Neuron (in vitro differentiated cells): Measurements from ENCODE around the gene FOXD1.
"Not testable (repeated sequence)": the region's sequence is repeated elsewhere in the genome, so short reads cannot be mapped to it uniquely, and the experiment has no call there.

Experiments used
- H2AFZ ChIP-seq: one replicate; pipeline ENCODE4 v1.6.1; 2013; ENCODE audit warnings: low read depth, mild to moderate bottlenecking, inconsistent platforms, low read length, moderate library complexity
- H3K27me3 ChIP-seq: one replicate; pipeline ENCODE4 v1.6.1; 2013; ENCODE audit warnings: low read length; ENCODE audit not compliant: insufficient read depth
- H3K36me3 ChIP-seq: one replicate; pipeline ENCODE4 v1.6.1; 2013; ENCODE audit warnings: low read length; ENCODE audit not compliant: insufficient read depth
- H3K4me1 ChIP-seq: one replicate; pipeline ENCODE4 v1.6.1; 2013; ENCODE audit warnings: low read length; ENCODE audit not compliant: insufficient read depth
- H3K4me3 ChIP-seq: 2 replicates; pipeline ENCODE4 v1.5.1; 2013; ENCODE audit warnings: mild to moderate bottlenecking, low read length, moderate library complexity
- H3K9me3 ChIP-seq: one replicate; pipeline ENCODE4 v1.6.1; 2013; ENCODE audit warnings: low read length

Gene FOXD1

DNA sequence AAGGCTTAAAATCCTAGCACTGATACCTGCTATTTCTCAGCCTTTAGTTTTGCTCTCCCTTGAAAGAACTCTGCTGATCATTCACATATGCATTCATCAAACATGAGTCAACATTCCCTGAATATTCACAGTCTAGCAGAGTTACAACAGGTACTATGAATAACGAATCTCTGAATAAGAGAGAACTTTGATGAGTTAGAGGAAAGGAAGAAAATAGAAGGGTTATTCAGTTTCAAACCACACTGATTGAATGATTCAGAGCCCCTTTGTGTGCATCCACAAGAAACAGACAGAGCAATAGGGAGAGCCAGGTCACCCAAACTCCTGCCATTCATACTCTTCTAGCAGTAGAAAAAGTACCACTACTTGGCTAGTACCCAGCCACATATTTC lies 36.0 kb downstream of the FOXD1 start:
- Histone ChIP-seq H2AFZ (no peak overlapping the region), H3K36me3 (no peaks in the 10 kb centered on the region), H3K27me3 (peaks cover 21% of the 10 kb centered on the region)

DNA sequence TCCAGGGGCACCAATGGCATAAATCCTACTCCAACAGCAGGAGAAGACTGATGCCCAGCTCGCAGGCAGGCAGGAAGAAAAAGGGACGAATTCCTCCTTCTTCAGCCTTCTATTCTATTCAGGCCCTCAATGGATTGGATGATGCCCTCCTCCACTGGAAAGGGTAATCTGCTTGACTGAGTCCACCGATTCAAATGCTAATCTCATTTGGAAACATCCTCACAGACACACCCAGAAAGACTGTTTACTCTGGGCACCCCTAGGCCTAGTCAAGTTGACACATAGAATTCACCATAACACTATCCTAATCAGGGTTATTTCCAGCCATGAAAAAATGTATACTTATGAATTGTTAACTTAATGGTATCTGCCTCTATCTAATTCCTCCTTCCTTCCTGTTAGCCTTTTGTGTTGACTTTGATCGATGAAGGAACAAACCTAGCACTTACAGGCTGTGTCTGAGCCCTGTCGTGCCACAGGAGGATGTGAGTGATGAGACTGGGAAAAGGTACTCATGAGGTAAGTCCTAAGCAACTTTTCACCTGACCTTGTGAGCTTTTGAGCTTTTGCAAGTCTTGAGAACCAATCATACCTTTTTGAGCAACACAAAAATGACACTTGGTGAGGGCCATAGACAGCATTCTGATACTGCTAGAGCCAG lies 36.5 kb downstream of the FOXD1 start:
- Histone ChIP-seq H2AFZ (no peak overlapping the region), H3K27me3 (peaks cover 16% of the 10 kb centered on the region), H3K9me3 (no peaks in the 10 kb centered on the region), H3K4me3 (no peak overlapping the region), H3K36me3 (no peaks in the 10 kb centered on the region), H3K4me1 (no peaks in the 10 kb centered on the region)

More for the DNA sequence above, 36.0 kb downstream of the FOXD1 start:
- Histone ChIP-seq H3K4me1 (no peaks in the 10 kb centered on the region), H3K4me3 (no peak overlapping the region), H3K9me3 (no peaks in the 10 kb centered on the region)

DNA sequence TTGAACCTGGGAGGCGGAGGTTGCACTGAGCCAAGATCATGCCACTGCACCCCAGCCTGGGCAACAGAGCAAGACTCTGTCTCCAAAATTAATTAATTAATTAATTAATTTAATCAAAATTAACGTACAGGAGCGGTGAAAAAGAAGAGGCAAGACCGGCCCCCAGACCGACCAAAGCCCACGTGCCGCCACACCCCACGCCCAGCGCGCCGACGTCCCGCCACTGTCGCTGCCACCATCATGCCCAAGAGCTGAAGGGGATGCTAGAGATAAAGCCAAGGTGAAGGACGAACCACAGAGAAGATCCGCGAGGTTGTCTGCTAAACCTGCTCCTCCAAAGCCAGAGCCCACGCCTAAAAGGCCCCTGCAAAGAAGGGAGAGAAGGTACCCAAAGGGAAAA lies 38.6 kb downstream of the FOXD1 start:
- not testable (repeated sequence) for H2AFZ ChIP-seq, H3K4me3 ChIP-seq, H3K36me3 ChIP-seq, H3K4me1 ChIP-seq, H3K9me3 ChIP-seq
- peaks cover 10% of the 10 kb centered on the region for H3K27me3 ChIP-seq

DNA sequence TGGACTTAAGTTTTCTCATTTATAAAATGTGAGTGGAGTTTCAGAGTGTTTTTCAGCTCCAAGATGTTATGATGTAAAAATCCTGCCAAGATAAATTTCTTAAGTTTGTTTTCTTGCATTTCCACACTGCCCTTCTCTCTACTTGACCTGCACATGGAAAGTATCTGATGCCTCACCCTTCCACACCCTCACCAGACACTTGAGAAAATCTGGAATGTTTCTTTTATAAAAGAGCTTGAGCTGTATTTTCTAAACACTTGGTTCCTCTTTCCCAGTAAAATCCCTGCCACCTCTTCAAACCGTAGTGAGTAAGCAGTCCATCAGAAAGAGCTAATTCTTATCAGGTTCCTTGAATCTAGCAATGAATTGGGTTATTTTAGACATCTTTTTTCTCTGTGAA lies 42.9 kb downstream of the FOXD1 start:
- H3K27me3 ChIP-seq, result peaks cover 8% of the 10 kb centered on the region
- H3K4me1 ChIP-seq, result no peaks in the 10 kb centered on the region
- H3K36me3 ChIP-seq, result no peaks in the 10 kb centered on the region
- H3K9me3 ChIP-seq, result no peaks in the 10 kb centered on the region
- H2AFZ ChIP-seq, result no peak overlapping the region
- no peak overlapping the region for H3K4me3 ChIP-seq

DNA sequence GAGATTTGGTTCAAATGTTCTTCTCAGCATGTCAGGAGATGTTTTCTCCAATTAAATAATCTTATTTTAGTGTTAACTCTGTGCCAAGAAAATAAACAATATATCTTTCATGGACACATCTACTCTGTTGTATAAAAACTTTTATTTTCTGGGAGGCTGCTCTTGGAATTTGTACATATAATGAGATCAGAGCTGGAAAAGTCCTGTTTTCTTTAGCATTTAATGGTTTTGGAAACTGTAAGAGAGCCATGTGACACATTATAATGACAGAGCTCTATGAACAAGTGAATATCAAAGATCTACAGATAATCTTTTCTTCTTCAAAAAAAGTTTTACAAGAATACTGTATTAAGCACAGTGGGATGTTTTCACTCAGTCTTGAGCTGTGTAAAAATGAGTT lies 48.8 kb downstream of the FOXD1 start:
- Histone ChIP-seq H3K4me1 (no peaks in the 10 kb centered on the region), H3K4me3 (no peak overlapping the region), H3K9me3 (no peaks in the 10 kb centered on the region), H3K27me3 (peaks cover 4% of the 10 kb centered on the region), H3K36me3 (no peaks in the 10 kb centered on the region), H2AFZ (no peak overlapping the region)
